GM12878 (cell line): Measurements from ENCODE around the gene RPL27A. TPM values are rescaled to one million over a fixed set of nuclear protein-coding genes. Genes with fewer than 3 reads are reported as not detected.

Source experiments
- ATAC-seq: fragments of 200-7000 bp; cut with Tn5 transposase; 3 replicates; pipeline ENCODE4 v1.9.1; 2020; ENCODE audit warnings: mild to moderate bottlenecking, moderate library complexity
- BruUV-seq: library from RNA; stranded (reverse); fragments of 400-500 nt; replicated peaks from 2 replicates; lab custom pipeline; 2021; lab: Mats Ljungman, UMichigan
- CTCF ChIA-PET: fragments of 300-600 bp; sonication (Branson Sonifier 250); formaldehyde crosslinking; extraction: SDS; loops from one replicate; lab custom pipeline; 2021; ENCODE audit warnings: inconsistent platforms; lab: Yijun Ruan, JAX
- POLR2A ChIA-PET: fragments of 350-600 bp; formaldehyde crosslinking; extraction: SDS; loops from one replicate; lab custom pipeline; 2021; ENCODE audit warnings: inconsistent platforms; lab: Charles Lee
- RAD21 ChIA-PET: fragments of 300-600 bp; sonication (Branson Sonifier 250); formaldehyde crosslinking; loops from one replicate; lab custom pipeline; 2023; ENCODE audit warnings: antibody characterized with exemption; ENCODE audit not compliant: unreplicated experiment; lab: Charles Lee
- SMC1A ChIA-PET: fragments of 300-600 bp; sonication (Branson Sonifier 250); formaldehyde crosslinking; loops from one replicate; lab custom pipeline; 2023; ENCODE audit not compliant: unreplicated experiment, uncharacterized antibody; lab: Charles Lee
- DNase-seq: peaks from one replicate; pipeline ENCODE4 v3.0.0-alpha.2; 2011; ENCODE audit warnings: low read depth, low spot score
- FAIRE-seq: peaks from 3 replicates; lab custom pipeline; 2011; peaks lifted over from hg19 to GRCh38; lab: Jason Lieb, UNC
- H2AFZ ChIP-seq: 2 replicates; pipeline ENCODE4 v1.6.0; 2011; ENCODE audit warnings: low read depth, low read length, control low read depth; ENCODE audit not compliant: control insufficient read depth
- H3K27ac ChIP-seq: 2 replicates; pipeline ENCODE4 v1.5.1; 2011; ENCODE audit warnings: control low read depth; ENCODE audit not compliant: control insufficient read depth, insufficient read depth
- H3K27me3 ChIP-seq, 2 experiments: replicated peaks in 1 of 2; 2 replicates each; pipeline versions ENCODE4 v1.6.0 to v1.6.1; 2011; ENCODE audit warnings: low read length in 1 of 2; ENCODE audit not compliant: control insufficient read depth in 2 of 2, insufficient read depth in 2 of 2
- H3K36me3 ChIP-seq, 2 experiments: 2 replicates each; pipeline ENCODE4 v1.5.1; 2011; ENCODE audit warnings: low read length in 1 of 2; ENCODE audit not compliant: control insufficient read depth in 2 of 2, insufficient read depth in 2 of 2
- H3K4me1 ChIP-seq: 2 replicates; pipeline ENCODE4 v1.6.1; 2011; ENCODE audit warnings: mild to moderate bottlenecking, low read length, moderate library complexity, mixed read lengths; ENCODE audit not compliant: control insufficient read depth, insufficient read depth
- H3K4me2 ChIP-seq: 2 replicates; pipeline ENCODE4 v1.6.0; 2011; ENCODE audit warnings: control low read depth; ENCODE audit not compliant: control insufficient read depth, insufficient read depth
- H3K4me3 ChIP-seq: fragments of 200-600 bp; sonication (generic); 2 replicates; pipeline ENCODE4 v1.5.1; 2016
- H3K79me2 ChIP-seq: 2 replicates; pipeline ENCODE4 v1.6.0; 2011; ENCODE audit warnings: low read length; ENCODE audit not compliant: control insufficient read depth, insufficient read depth
- H3K9ac ChIP-seq: 2 replicates; pipeline ENCODE4 v1.8.0; 2011; ENCODE audit warnings: low read length, control low read depth, mixed read lengths; ENCODE audit not compliant: control insufficient read depth, insufficient read depth
- H3K9me3 ChIP-seq: replicated peaks from 3 replicates; pipeline ENCODE4 v1.5.1; 2011; ENCODE audit warnings: mild to moderate bottlenecking, low read length; ENCODE audit not compliant: control insufficient read depth, insufficient read depth
- H4K20me1 ChIP-seq: 2 replicates; pipeline ENCODE4 v1.6.0; 2011; ENCODE audit not compliant: control insufficient read depth, insufficient read depth
- CEBPB ChIP-seq, 2 experiments: fragments of 150-350 bp in 1 of 2; IDR thresholded peaks; 2 replicates each; pipeline ENCODE4 v1.6.1; 2012 to 2014; ENCODE audit warnings: low read depth in 2 of 2, low read length in 2 of 2, borderline replicate concordance in 1 of 2, inconsistent platforms in 1 of 2
- E2F8 ChIP-seq: fragments of 450-650 bp; IDR thresholded peaks from 2 replicates; pipeline ENCODE4 v1.6.1; 2018; ENCODE audit warnings: mild to moderate bottlenecking, low read depth, moderate library complexity; ENCODE audit not compliant: partially characterized antibody
- KDM1A ChIP-seq: fragments of 200-600 bp; sonication (generic); IDR thresholded peaks from 2 replicates; pipeline ENCODE4 v1.6.1; 2016; ENCODE audit warnings: borderline replicate concordance
- PBX3 ChIP-seq: IDR thresholded peaks from 2 replicates; pipeline ENCODE4 v1.6.1; 2011; ENCODE audit warnings: mild to moderate bottlenecking, low read depth, low read length, moderate library complexity; ENCODE audit not compliant: insufficient replicate concordance
- POLR2AphosphoS2 ChIP-seq: IDR thresholded peaks from 2 replicates; pipeline ENCODE4 v1.6.1; 2011; ENCODE audit warnings: low read depth, mild to moderate bottlenecking, low read length, improper control_type of control experiment, moderate library complexity
- STAT1 ChIP-seq: fragments of 450-650 bp; conservative IDR thresholded peaks from 2 replicates; pipeline ENCODE4 v1.6.1; 2014; ENCODE audit warnings: antibody characterized with exemption, mild to moderate bottlenecking
- SUZ12 ChIP-seq: fragments of 200-600 bp; sonication (generic); IDR thresholded peaks from one replicate; pipeline ENCODE4 v1.6.1; 2018; ENCODE audit warnings: antibody characterized with exemption, mild to moderate bottlenecking; ENCODE audit not compliant: unreplicated experiment
- TBL1XR1 ChIP-seq: IDR thresholded peaks from 2 replicates; pipeline ENCODE4 v1.6.1; 2012; ENCODE audit warnings: low read depth, low read length, improper control_type of control experiment
- YBX1 ChIP-seq: fragments of 450-650 bp; IDR thresholded peaks from 2 replicates; pipeline ENCODE4 v1.6.1; 2016; ENCODE audit warnings: antibody characterized with exemption
- ZBED1 ChIP-seq: IDR thresholded peaks from 2 replicates; pipeline ENCODE4 v1.6.1; 2016; ENCODE audit warnings: borderline replicate concordance
- ZNF207 ChIP-seq: fragments of 450-650 bp; IDR thresholded peaks from 2 replicates; pipeline ENCODE4 v1.6.1; 2014; ENCODE audit warnings: antibody characterized with exemption, mild to moderate bottlenecking, borderline replicate concordance
- ZNF217 ChIP-seq: fragments of 450-650 bp; IDR thresholded peaks from 2 replicates; pipeline ENCODE4 v1.6.1; 2017; ENCODE audit warnings: antibody characterized with exemption, mild to moderate bottlenecking
- WGBS: methylation state at CpG from one replicate; pipeline ENCODE4 v1.1.6; 2016; ENCODE audit warnings: low lambda C conversion rate; ENCODE audit not compliant: insufficient replicate concordance, insufficient coverage; ENCODE audit errors: missing lambda C conversion rate; 5-methylcytosine and 5-hydroxymethylcytosine counted together
- in situ Hi-C: fragments of 300-500 bp; cut with MboI; formaldehyde crosslinking; loops from 9 replicates; pipeline ENCODE4 v1.14.3; 2018; ENCODE audit warnings: mixed read lengths
- intact Hi-C: fragments of 100-400 bp; cut with micrococcal nuclease; formaldehyde crosslinking; loops from one replicate; pipeline ENCODE4 v1.14.2; 2022; ENCODE audit not compliant: unreplicated experiment
- polyA plus RNA-seq, 11 experiments: library from polyadenylated mRNA; depleted of rRNA in 4 of 11; unstranded in 6 of 11; stranded (reverse) in 5 of 11; fragments of >200 nt; fragmentation: Nextera tagmentation in 4 of 11; fragmentation: Illumina TruSeq in 1 of 11; extraction: Ambion mirVana in 4 of 11; extraction: Trizol in 1 of 11; gene quantifications; 1 replicate in 1 of 11; 2 replicates in 10 of 11; pipeline versions ENCODE4 v1.2.1 to v1.2.3, GENCODE V29; 2011 to 2016; ENCODE audit warnings: inconsistent platforms in 2 of 11, missing spikeins in 2 of 11, low read depth in 1 of 11
- total RNA-seq, 4 experiments: library from RNA; depleted of rRNA in 3 of 4; stranded (reverse); fragments of >200 nt in 3 of 4; fragmentation: Illumina TruSeq in 1 of 4; extraction: Trizol in 1 of 4; gene quantifications; 2 replicates each; pipeline versions ENCODE4 v1.2.1 to v1.2.3, GENCODE V29; 2013 to 2021

Gene RPL27A
- total and polyA plus RNA-seq, 10 of the 15 experiments (the other 5 are each of a cell fraction or from before 2014, with no cell fraction given) = 978 to 4,776 (median 1,959) TPM

GRCh38 chr11:8638300-8638699 lies 44.3 kb upstream of the RPL27A start:
- intact Hi-C loops (no loop called here), in situ Hi-C loops (no loop called here)
- Histone ChIP-seq H3K27ac (no peak overlapping the region), H3K9me3 (no peaks in the 10 kb centered on the region), H3K4me1 (peaks cover 6% of the 10 kb centered on the region; the same call in 1 of the 2 replicates), H3K27me3 (no peaks in the 10 kb centered on the region), H3K36me3 (peaks cover 6 to 29% of the 10 kb centered on the region in 2 experiments), H3K79me2 (no peaks in the 10 kb centered on the region), H2AFZ (no peak overlapping the region), H3K4me2 (no peak overlapping the region), H3K4me3 (no peak overlapping the region), H4K20me1 (no peaks in the 10 kb centered on the region), H3K9ac (no peak overlapping the region)
- CTCF ChIA-PET = no interaction called here
- DNase-seq = no peak
- no peak for TF ChIP-seq ZNF217
- TF ChIP-seq YBX1 = no peak
- POLR2A ChIA-PET = no interaction called here
- no peak for ATAC-seq
- SMC1A ChIA-PET = interaction anchor here (0.6 kb wide), 1 partner anchor 500 kb away, joined by 3 read pairs; no protein-coding TSS in a partner anchor
- no peak for FAIRE-seq
- RAD21 ChIA-PET = no interaction called here
- WGBS = 95% methylated on average over 5 of the region's 5 CpGs
- BruUV-seq = no TSS peak

- Histone ChIP-seq H3K27me3 (no peaks in the 10 kb centered on the region), H3K4me2 (no peak overlapping the region), H2AFZ (no peak overlapping the region), H3K4me3 (no peak overlapping the region), H3K9ac (no peak overlapping the region), H3K79me2 (no peaks in the 10 kb centered on the region), H4K20me1 (no peaks in the 10 kb centered on the region), H3K4me1 (peaks cover 6% of the 10 kb centered on the region; the same call in 1 of the 2 replicates), H3K27ac (no peak overlapping the region), H3K9me3 (no peaks in the 10 kb centered on the region), H3K36me3 (peaks cover 6 to 26% of the 10 kb centered on the region in 2 experiments)
- RAD21 ChIA-PET = interaction anchor here (0.7 to 0.8 kb wide), 2 partner anchors 72 to 320 kb away, joined by 3 to 5 read pairs; no protein-coding TSS in a partner anchor
- POLR2A ChIA-PET = interaction anchor here (0.7 kb wide), 1 partner anchor 671 kb away, joined by 3 read pairs; no protein-coding TSS in a partner anchor
- no peak for ATAC-seq
- no peak for FAIRE-seq
- SMC1A ChIA-PET = interaction anchor here (0.6 to 1.4 kb wide), 5 partner anchors 13 to 171 kb away, joined by 3 to 5 read pairs (median 3); a partner anchor contains a TSS
- in situ Hi-C loops = no loop called here
- no TSS peak for BruUV-seq
- WGBS = 75% methylated on average over 3 of the region's 3 CpGs
- intact Hi-C loops = no loop called here
- CTCF ChIA-PET = interaction anchor here (1.0 kb wide), 1 partner anchor 376 kb away, joined by 3 read pairs; the partner anchor contains the start of gene LMO1
- no peak for DNase-seq
- no peak for TF ChIP-seq KDM1A
- TF ChIP-seq STAT1 = no peak
- TF ChIP-seq POLR2AphosphoS2 = no peak
- TF ChIP-seq ZBED1 = no peak
- TF ChIP-seq CEBPB (IDR thresholded peaks at IDR 0.05; ENCODE audit: borderline replicate concordance in 1 of 2, low read depth in 2 of 2, low read length in 2 of 2) = no peak
- TF ChIP-seq ZNF207 = no peak
- TF ChIP-seq PBX3 = no peak
- TF ChIP-seq SUZ12 = no peak
- no peak for TF ChIP-seq E2F8
- TF ChIP-seq TBL1XR1 = no peak
These were observed 42.9 kb upstream of the RPL27A start for GRCh38 chr11:8639655-8640054.
